GM23338 (cell line): Measurements from ENCODE around the gene FITM2.

Experiments used
- CREB1 ChIP-seq: fragments of 250-450 bp; sonication (Bioruptor Pico); IDR thresholded peaks from 2 replicates; pipeline ENCODE4 v1.5.0; 2020; ENCODE audit warnings: low read depth, mild to moderate bottlenecking, moderate library complexity
- CTCF ChIP-seq, 2 experiments: fragments of 200-600 bp in 1 of 2; sonication (generic) in 1 of 2; conservative IDR thresholded peaks; 2 replicates each; pipeline versions ENCODE4 v1.5.1 to v1.6.1; 2016 to 2017; ENCODE audit warnings: antibody characterized with exemption in 2 of 2, low read depth in 2 of 2, mild to moderate bottlenecking in 2 of 2, moderate library complexity in 1 of 2
- EZH2 ChIP-seq: fragments of 200-600 bp; sonication (generic); IDR thresholded peaks from one replicate; pipeline ENCODE4 v1.8.0; 2017; ENCODE audit warnings: antibody characterized with exemption, mild to moderate bottlenecking, low read depth; ENCODE audit not compliant: unreplicated experiment
- EZH2phosphoT487 ChIP-seq: fragments of 200-600 bp; sonication (generic); IDR thresholded peaks from one replicate; pipeline ENCODE4 v1.8.1; 2018; ENCODE audit warnings: antibody characterized with exemption; ENCODE audit not compliant: unreplicated experiment
- NANOG ChIP-seq: IDR thresholded peaks from 2 replicates; pipeline ENCODE4 v1.6.1; 2016; ENCODE audit warnings: antibody characterized with exemption, borderline replicate concordance
- POLR2AphosphoS5 ChIP-seq: IDR thresholded peaks from 2 replicates; pipeline ENCODE4 v1.6.1; 2016; ENCODE audit warnings: antibody characterized with exemption, low read depth
- REST ChIP-seq: IDR thresholded peaks from one replicate; pipeline ENCODE4 v1.6.1; 2018; ENCODE audit warnings: antibody characterized with exemption; ENCODE audit not compliant: unreplicated experiment
- STAT1 ChIP-seq: IDR thresholded peaks from one replicate; pipeline ENCODE4 v1.6.1; 2016; ENCODE audit warnings: antibody characterized with exemption; ENCODE audit not compliant: unreplicated experiment

GRCh38 chr20:44350567-44350966 is 39.6 kb upstream of the FITM2 start:
- TF ChIP-seq CTCF (conservative IDR thresholded peaks at IDR 0.05; ENCODE audit: low read depth in 2 of 2) (no peak), POLR2AphosphoS5 (no peak), NANOG (no peak), CREB1 (CRISPR knock-in tag) (no peak), EZH2 (no peak), STAT1 (no peak), EZH2phosphoT487 (no peak), REST (no peak)
